NCI-H1417 (cell line): Measurements from ENCODE around the gene EPC1.
"Not testable (repeated sequence)": the region's sequence is repeated elsewhere in the genome, so short reads cannot be mapped to it uniquely, and the experiment has no call there.

ENCODE experiments used
- DNase-seq, 3 experiments: peaks; one replicate each; lab custom pipeline; 2025; lab: John Stamatoyannopoulos, UW

Gene EPC1

DNA sequence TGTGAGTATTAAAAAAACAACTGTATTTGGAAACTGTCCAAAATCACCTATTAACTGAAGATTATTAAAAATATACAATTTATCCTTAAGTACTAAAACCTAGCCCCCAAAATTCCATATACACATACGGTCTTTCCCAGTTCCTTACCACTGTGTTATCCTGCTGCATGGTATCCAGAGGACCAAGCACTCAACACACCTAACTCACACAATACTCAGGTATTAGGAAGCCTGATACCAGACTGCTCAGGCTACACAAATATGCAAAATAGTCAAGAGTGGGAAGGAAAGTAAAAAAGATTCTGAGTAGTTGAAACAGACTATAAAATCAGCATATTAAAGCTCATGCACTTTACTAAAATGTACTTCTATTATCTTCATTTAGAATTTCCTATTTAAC, 67.2 kb downstream of the EPC1 start:
- DNase-seq = no peak

DNA sequence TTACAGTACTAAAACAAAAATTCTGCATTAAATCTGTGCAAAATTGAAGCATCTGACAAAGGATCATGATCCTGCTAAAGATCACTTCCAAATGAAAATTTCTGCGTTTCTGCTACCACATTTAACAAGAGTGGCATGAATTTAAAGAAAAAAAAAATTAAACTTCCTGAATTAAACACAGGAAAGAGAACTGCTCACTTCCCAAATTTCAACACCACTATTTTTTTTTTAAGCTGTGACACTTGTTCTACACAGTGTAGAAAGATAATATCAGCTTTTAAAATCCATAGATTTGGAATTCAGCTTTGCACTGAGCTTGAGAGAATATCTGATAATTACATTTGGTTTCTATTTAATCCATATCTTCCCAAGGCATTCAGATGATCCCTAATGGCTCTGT, 73.6 kb downstream of the EPC1 start:
- DNase-seq = no peak

DNA sequence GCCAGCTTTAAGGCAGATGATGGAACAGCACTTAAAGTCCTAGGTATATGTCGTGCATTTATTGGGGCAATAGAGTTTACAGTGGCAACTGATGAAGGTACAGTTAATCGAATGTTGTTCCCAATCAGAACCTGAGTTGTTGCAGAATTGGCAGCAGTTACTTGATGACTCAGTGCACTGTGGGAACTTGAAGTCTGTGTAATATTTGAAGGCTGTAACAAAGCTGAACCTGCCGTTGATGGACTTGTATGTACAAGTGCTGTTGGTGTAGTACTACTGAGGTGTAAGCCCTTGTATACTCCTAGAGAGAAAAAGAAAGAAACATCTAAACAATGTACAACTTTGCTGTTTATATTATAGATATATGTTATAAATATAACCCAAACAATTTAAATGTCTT, 75.3 kb downstream of the EPC1 start:
- no peak for DNase-seq

DNA sequence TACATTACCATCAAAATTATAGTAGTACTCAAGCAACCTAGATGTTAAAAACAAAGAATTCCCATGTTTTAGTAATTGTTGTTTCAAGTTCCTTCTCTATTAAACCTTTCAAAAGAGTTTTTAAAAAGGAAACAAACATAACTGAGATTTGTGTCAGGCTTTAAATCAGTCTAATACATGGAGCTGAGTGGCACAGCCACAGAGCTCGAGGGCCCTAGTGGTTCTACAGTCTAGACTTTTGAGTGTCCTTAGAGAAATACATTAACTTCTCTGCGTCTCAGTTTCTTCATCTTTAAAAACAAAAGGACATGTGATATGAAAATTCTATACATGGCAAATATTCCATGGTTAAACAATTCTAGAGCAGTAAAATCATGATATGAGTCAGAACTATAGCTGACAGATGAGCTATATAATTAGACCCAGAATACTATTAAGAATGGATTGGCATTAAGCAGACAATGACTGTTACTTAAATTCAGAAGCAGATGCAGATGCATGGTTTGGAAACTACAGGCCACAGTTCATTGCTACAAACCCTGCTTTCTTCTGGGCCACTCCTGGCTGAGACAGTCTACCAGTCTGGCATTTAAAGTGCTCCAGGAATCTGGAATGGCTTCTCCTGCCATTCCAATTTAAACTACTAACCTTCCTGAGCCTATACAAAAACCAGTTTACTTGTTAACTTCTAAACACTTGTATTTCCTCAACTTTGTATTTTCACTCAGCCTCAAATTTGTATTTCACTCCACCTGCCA, 77.4 kb downstream of the EPC1 start:
- no peak for DNase-seq

DNA sequence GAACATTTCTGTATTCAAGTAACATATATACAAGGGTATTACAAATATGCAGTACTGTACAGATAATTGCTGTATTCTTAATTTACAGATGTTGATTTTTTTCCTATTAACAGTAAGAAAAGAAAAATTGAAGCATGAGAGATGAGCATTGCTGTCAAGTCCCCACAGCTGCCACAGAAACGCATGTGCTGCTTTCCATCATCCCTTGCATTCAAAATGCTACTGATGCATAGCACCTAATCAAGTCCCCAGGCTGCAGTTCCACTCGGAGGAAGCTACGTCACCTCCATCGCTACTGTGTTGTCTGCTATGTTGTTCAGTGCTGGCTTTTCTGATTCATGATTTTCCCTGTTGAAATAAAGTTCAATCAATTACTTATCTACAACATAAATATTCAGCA, 78.2 kb downstream of the EPC1 start:
- no peak for DNase-seq

DNA sequence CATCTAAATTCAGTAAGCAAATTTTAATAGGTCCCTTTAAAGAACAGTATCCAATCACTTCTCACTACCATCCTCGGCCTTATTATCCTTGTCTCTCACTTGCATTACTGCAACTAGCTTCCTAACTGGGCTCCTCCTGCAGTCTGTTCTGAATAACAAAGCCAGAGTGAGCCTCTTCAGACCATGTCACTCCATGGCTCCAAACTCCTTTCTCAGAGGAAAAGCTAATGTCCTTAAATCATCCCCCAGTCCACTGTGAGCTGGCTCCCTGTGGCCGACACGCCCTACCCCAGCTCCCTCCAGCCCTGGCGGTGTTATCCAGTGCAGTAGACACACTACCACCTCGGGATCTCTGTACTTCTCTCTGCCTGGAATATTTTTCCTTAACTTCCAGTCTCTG, 80.0 kb downstream of the EPC1 start:
- DNase-seq = no peak

DNA sequence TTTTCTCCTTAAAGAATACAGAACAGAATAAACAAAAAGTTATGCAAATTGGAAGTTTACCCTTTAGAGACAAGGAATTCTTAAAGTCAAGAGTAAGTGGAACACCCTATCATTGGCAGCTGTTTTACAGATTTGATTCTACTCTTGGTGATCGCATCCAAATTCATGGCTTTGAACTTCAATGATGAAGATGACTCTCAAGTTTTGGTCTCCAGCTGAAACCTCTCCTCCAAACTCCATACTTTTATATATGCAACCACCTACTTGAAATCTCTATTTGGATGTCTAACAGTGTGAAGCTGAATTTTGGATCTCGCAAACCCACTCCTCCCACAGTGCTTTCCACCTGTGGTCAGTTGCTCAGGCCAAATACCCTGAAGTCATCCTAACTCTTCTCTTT, 80.4 kb downstream of the EPC1 start:
- no peak for DNase-seq

DNA sequence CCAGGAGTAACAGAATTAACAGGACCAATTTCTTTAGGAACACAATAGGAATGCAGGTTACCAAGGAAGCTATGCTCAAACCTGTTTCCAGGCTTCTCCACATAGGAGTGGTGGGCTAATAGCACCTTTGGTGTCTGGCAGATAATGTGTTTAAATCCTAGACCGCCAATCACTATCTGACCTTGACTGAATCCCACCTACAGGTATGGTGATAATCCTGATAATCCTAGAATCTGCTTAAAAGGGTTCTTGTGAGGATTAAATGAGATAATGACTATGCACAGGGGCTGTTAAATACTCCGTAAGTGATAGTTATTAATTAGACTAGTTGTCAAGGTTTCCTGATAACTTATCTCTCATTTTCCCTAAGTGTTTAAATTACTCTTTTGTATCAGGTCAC, 81.2 kb downstream of the EPC1 start:
- DNase-seq = no peak

DNA sequence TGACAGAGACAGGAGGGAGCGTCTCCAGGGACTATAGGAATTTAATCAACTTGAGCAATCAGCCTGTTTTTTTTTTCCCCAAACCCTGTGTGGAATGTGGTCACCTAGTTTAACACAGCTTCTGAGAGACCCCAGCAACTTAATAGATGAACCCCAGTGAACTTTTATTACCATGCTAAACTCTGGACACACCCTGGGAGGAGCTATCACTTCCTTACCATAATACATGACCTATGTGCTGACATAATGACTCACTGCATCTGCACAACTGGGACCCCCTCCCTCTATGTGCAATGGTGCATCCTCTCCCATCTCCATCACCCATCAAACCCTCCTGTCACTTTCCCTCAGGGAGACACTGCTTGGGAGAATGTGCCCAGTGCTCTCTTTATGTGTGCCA, 83.7 kb downstream of the EPC1 start:
- DNase-seq = no peak

DNA sequence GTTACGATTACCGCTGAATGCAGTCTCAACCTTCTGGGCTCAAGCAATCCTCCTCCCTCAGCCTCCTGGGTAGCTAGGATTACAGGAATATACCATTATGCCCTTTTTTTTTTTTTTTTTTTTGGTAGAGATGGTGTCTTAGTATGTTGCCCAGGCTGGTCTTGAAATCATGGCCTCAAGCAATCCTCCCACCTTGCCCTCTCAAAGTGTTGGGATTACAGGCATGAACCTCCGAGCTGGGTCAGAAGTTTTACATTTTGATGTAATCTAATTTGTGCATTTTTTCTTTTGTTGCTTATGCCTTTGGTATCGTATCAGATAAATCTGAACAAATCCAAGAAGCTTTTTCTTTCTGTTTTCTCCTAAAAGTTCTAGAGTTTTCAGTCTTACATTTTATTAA, 87.4 kb downstream of the EPC1 start:
- DNase-seq = no peak

DNA sequence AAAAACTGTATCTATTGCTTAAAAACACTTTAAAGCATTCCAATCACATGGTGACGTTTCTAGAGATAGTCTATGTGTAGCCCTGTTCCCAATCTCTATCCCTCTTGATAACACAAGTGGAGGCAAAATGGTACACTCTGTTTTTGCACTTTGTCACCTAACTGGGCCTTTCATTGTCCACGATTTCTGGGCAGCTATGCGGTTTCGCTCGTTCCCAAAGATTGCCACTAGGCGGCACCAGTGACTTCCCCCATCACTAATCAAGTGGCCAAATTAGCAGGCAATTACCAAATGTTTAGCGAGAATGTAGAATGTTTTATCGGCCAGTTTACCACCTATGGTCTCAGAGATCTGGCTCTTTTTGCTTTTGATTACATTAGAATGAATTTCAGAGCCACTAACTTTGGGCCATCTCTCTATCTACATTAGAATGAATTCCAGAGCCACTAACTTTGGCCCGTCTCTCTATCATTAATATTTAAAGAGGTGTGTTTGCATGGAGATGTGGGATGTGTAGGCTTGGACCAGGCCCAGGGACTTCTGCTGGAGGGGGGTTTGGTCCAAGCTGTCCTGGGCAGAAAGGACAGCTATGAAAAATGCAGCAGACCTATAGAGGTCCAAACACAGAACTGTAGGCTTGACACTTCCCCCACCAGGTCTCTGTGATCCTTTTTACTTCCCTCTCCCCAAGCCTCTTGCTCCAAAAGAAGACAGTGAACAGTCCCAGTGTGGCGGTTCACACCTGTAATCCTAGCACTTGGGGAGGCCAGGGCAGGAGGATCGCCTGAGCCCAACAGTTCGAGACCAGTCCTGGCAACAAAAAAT, 90.1 kb downstream of the EPC1 start:
- peak in 2 of 3 experiments; percentile 21 to 56 for DNase-seq

DNA sequence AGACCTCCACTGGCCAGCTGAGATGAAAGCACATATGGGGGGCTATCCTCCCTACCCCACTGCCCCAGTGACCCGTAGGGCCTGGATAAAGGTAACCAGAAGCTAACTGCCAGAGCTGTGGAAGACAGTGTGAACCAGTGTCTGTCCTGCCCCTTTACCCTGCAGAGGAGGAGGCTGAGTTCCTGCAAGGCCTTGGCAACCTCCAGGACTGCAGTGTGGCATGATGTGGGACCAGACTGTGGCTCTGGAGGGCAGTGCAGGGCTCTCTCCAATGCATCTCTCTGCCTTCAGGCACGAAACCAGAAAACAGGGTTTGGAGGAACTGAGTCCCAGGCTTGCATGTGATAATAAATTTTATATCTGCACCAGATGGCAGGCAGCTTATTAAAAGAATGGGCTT, 93.1 kb downstream of the EPC1 start:
- peak in 1 of 3 experiments; percentile 4 for DNase-seq

DNA sequence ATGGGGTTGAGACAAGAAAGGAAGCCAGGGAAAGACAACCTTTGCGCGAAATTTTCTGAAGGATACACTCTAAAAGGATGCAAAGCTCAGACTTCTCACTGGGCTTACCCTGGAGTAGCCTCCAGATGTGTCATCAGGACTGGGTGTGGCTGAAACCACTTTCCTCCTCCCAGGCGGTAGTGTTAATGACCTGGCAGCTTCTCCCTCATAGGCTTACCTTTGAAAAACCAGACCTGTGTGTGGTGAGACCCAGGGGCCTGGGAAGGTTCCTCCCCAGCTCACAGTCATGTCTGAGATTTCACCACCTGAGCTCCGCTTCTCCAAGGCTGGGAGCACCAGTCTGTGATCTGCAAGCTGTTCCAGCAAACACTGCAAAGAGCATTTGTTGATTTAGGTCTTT, 93.7 kb downstream of the EPC1 start:
- peak in 1 of 3 experiments; percentile 45 for DNase-seq

DNA sequence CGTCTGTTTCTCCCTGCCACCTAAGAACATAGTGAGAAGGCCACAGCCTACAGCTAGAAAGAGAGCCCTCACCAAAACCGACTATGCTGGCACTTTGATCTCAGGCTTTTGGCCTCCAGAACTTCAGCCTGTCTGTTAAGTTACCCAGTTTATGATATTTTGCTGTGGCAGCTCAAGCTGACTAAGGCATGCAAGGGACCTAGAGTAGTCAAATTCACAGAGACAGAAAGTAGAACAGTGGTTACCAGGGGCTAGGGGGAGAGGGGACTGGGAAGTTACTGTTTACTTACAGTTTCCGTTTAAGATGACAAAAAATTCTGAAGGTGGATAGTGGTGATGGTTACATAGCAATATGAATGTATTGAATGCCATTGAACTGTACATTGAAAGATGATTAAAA, 96.5 kb downstream of the EPC1 start:
- not testable (repeated sequence) for DNase-seq

DNA sequence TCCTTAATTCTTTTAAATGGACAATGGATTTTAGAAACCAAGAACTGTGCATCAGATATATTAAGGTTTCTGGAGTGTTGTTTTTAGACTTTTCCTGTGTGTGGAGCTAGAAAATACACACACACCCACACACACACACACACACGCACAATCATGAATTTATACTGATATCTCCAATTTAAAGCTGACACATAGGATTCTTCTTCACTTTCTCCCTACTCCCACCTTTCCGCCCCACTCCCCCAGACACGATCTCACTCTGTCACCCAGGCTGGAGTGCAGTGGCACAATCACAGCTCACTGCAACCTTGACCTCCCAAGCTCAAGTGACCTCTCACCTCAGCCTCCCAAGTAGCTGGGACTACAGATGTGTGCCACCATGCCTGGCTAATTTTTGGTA, 100.3 kb downstream of the EPC1 start:
- DNase-seq = no peak

DNA sequence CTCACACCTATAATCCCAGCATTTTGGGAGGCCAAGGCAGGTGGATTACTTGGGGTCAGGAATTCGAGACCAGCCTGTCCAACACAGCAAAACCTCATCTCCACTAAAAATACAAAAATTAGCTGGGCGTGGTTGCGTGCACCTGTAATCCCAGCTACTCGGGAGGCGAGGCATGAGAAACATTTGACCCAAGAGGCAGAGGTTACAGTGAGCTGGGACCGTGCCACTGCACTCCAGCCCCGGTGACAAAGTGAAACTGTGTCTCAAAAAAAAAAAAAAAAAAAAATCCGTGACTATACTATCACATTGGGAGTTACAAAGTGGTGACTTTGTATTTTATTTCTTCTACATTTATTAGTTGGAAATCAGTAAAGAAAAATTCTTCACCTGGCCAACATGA, 101.2 kb downstream of the EPC1 start:
- DNase-seq = no peak

DNA sequence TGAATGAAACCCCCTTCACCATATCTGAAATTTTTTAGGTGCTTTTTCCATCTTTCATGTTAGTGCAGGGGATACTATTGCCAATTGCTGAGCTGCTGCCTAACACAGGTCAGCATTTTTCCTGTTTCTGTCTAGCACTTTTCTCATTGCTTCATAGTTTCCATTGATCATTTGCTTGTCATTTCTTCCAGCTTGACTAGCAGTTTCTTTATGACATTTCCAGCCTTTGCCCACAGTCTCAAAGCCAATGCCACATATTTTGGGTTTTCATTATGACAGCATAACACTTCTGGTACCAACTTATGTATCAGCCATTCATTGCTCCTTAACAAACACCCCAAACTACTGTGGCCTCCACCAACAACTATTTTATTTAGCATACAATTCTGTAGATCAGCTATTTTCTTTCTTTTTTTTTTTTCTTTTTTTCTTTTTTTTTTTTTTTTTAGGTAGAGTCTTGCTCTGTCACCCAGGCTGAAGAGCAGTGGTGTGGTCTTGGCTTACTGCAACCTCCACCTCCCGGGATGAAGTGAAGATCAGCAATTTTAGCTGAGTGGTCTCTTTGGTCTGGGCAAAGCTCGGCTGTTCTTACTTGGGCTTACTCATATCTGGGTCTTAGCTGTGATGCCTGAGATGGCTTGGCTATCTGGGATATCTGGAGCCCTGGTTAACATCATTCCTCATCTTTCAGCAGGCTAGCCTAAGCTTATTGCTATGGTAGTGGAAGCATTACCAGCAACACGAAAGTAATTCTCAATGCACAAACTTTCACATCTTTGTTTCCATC, 102.3 kb downstream of the EPC1 start:
- no peak for DNase-seq

DNA sequence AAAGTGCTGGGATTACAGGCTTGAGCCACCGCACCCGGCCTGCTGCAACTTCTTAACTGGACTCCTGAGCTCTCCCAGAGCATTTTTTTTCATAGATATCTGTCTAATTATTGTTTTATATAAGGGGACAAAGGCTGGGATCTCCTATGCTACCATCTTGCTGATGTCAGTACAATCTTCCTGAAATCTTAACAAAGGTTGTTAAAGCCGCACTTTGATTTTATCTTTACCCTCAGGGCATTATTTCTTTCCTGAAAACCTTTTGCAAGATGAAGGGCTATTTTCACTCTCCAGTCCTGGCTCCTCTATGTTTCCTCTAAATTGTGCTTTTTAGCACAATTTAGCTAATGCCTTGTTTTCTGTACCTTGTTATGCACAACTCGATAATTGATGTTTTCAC, 102.9 kb downstream of the EPC1 start:
- no peak for DNase-seq

DNA sequence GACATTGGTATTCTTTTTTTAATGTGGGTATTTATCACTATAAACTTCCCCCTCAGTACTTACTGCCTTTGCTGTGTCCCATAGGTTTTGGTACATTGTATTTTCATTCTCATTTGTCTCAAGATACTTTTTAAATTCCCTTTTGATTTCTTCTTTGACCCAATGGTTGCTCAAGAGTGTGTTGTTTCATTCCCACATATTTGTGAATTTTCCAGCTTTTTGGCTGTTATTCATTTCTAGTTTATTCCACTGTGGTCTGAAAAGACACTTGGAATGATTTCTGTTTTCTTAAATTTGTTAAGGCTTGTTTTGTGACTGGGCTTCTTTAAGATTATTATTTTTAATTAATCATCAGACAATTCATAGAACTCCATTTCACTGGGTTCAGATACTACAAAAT, 105.0 kb downstream of the EPC1 start:
- no peak for DNase-seq

DNA sequence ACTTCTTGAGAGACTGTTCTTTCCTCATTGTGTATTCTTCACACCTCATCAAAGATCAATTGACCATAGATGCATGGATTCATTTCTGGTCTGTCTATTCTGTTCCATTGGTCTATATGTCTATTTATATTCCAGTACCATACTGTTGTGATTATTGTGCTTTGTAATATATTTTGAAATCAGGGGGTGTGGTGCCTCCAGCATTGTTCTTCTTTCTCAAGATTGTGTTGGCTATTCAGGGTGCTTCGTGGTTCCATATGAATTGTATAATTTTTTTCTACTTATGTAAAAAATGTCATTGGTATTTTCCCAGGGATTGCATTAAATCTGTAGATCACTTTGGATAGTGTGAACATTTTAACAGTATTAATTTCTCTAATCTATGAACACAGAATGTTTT, 106.5 kb downstream of the EPC1 start:
- DNase-seq = no peak

DNA sequence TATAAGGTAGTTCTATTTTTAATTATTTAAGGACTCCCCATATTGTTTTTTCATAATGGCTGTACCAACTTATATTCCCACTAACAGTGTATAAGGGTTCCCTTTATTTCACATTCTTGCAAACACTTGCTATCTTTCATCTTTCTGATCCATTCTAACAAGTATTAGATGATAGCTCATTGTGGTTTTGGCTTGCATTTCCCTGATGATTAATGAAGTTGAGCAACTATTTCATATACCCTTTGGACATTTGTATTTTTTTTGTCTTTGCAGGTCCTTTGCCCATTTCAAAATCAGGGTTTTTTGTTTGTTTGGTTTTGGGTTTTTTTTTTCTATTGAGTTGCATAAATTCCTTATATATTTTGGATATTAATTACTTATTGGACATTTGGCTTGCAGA, 107.2 kb downstream of the EPC1 start:
- no peak for DNase-seq

DNA sequence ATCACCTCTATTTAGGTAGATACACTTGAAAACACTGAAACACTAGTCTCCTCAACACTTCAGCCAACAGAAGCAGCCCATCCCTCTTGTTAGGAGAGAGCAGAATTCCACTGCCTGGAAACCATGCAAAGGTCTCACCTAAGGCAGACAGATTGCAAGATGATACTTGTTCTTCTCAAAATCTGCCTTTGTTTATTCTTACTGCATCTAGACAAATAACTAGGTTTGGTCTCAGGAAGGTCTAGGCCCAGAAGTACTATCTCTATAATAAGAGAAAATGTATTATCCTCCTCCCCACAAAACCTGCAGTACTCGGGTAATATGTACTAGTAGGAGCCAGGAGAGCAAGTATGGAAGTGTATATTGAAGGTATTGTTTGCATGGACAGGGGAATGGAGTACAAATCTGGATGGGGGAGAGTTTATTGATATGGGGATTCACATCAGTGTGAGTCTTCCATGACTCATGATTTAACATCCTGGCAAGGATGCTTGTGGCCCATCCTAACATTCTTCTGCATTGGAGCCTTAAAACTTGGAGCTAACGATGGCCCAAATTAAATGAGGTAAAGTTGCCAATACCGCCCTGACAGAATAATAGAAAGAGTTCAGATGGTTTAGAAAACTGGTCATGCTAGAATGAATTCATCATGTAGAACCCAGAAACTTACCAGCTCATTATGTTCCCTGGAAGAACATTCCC, 109.2 kb downstream of the EPC1 start:
- no peak for DNase-seq
